NCI-H1417 treated with DMSO at 0.1 percent for 48 hours (cell line): ENCODE measurements around the gene PTPN14.
A peak's percentile ranks its signal among the peaks of the same experiment; 100 is the strongest.

ENCODE experiments used
- DNase-seq: peaks from one replicate; lab custom pipeline; 2025; lab: John Stamatoyannopoulos, UW

PTPN14 gene

DNA sequence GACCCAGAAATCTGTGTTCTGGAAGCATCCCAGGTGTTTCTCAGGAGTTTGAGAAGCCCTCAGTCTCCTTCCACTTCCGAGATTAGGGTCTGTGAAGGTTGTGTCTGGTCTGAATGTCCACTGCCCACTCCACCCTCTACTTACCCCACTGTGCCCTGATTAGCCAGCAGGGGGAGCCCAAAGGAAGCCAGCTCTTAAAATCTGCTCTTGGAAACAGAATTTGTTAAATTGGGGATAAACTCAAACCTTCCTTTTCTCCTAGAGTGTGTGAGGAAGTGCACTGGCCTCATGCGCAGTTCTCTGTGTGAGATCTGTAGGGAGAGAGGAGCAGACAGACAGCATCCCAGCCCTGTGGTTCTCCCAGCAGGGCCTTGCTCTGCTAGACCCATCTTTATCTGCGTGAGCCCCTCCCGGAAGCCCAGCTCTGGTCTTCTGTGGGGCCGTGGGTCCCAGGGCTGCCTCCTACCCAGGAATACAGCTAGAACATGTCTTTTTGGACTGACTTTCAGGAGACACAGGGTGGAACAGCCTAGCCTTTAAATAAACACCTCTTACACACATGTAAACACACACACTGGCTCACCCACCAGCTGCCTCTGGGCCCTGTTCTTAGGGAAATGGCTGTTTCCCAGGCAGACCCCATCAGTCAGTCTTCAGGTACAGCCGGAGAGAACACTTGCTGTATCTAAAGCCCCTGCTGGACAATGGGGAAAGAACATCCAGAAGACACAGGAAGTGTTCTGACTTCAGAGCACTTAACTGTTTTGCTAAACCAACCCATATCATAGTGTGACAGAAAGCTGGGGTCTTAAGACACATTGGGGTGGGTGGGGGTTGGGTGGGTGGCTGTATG is 218.2 kb downstream of the PTPN14 start:
- no peak for DNase-seq

- no peak for DNase-seq
These were observed 219.5 kb downstream of the PTPN14 start for GRCh38 chr1:214331827-214332423.

DNA sequence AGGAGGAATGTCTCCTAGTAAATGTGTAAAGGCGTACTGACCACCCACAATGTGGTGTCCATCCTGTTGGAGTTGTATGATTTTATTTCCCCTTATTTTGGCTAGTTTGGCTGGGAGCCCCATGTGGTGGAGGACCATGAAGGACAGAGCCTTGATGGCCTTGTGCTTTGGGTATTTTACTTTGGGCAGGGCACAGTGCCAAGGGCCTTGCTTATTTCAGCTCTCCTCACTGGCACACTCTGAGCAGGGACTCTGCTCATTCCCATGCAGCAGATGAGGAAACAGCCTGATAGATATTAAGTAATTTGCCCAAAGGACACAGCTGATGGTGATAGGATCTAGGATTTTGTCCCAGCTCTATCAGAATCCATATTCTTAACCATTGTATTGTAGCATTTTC is 220.2 kb downstream of the PTPN14 start:
- DNase-seq, result no peak

- no peak for DNase-seq
These were observed 220.7 kb downstream of the PTPN14 start for GRCh38 chr1:214330715-214331114.

DNA sequence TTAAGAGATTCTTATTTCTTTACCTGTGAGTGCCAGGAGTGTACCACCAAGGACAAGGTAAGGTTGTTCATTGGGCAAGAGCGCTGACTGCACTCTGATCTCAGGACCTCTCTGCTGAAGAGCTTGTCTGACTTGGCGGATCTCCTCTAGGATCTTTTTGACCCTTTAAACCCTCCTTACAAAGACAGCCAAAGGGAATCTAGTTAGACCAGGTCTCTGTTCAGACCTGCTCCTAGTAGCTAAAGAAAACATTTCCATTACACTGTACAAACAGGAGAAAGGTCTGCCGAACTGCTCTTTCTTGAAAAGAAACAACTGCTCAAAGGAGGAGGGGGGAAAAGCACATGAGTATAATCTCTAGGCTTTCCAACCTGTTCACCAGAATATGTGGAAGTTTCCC is 221.2 kb downstream of the PTPN14 start:
- DNase-seq, result no peak

DNA sequence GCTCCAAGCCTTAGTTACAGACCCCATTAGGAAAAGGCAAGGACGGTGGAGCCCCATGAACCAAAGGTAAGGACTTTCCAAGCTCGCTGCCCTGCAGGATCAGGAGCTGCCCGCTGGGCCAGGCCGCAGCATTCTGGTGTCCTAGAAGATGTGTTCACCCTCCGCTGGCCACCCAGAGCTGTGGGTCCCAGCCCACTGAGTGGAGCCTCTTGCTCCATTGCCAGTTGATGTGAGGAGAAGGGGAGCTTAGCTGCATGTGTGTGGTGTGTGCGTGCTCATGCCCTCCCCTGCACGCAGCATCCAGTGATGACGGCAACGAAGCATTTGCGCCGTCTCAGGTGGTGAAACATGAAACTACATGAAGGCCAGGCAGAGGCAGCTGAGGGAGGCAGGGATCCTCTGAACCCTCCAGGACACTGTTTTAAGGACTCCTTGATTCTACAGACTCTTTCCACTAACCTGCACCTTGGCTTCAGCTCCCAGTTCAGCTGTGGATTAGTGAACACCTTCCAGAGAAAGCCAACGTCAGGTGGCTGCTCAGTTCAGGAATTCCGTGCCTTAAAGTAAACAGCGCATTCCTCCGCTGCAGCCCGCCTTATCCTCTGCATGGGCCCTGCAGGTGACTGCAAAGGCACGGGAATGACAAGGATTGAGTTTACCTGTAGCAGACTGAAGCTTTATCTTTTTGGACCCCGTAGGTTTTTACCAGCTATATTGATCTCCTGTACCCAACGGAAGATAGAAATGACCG is 221.8 kb downstream of the PTPN14 start:
- DNase-seq, result no peak

GRCh38 chr1:214328770-214329469 is 222.5 kb downstream of the PTPN14 start:
- DNase-seq, result peak; percentile 18

- DNase-seq, result no peak
These were observed 223.9 kb downstream of the PTPN14 start for GRCh38 chr1:214327514-214327913.

- DNase-seq, result no peak
These were observed 225.0 kb downstream of the PTPN14 start for GRCh38 chr1:214326406-214326805.

- DNase-seq, result no peak
These were observed 226.3 kb downstream of the PTPN14 start for GRCh38 chr1:214324896-214325800.

GRCh38 chr1:214321705-214322453 is 229.5 kb downstream of the PTPN14 start:
- DNase-seq, result no peak

- DNase-seq, result no peak
These were observed 231.5 kb downstream of the PTPN14 start for GRCh38 chr1:214319938-214320337.

DNA sequence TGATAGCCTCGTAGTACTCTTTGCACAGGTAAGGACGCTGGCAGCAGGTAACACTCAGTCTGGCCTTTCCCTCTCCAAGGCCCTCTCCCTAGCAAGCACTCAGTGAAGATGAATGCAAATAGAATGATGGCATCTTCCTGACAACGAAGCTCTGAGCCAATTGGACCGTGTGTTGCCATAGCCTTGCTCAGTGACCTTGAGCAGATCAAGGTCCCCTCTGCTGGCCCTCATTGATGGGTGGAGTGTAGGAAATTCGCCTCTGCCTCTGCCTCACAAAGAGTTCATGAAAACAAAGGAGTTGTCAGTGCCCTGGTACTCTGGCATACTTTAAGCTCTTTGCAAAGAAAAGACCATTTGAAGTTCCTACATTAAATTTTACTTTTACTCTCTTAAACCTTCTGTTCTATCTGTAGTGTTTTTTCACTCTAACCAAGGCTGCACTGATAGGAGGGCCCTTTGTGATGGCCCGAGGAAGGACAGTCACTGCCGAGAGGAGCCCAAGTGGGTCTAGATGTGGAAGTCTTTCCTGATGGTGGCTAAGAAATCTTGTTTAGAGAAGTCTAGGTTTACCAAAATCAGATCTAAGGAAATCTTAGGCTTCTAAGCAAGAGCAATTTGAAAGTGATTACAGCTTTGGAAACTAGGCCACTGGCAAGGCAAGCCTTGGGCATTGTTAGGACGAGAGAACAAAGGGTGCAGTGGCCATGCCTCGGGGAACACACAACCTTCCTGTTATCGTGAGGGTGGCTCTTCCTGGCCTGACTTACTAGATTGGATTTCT is 232.3 kb downstream of the PTPN14 start:
- DNase-seq, result no peak

- DNase-seq, result no peak
These were observed 233.0 kb downstream of the PTPN14 start for GRCh38 chr1:214318356-214318755.

DNA sequence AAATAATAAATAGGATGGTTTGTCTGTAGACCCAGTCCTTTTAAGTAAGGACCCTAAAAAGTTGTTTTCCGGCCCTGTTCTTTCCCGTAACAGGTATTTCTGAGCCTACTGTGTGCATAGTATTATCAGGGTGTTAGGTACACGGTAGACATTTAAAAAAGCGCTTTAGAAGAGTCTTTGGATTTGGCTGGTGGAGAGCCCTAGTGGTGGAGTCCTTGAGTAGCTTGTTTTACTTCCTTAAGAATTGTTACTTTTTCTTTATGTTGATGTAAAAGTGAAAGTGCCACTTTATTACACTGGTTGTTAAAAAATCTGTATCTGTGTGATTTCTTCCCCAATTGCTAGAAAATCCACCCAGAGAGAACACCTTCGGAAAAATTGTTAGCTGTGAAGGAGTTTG is 233.7 kb downstream of the PTPN14 start:
- DNase-seq, result no peak

DNA sequence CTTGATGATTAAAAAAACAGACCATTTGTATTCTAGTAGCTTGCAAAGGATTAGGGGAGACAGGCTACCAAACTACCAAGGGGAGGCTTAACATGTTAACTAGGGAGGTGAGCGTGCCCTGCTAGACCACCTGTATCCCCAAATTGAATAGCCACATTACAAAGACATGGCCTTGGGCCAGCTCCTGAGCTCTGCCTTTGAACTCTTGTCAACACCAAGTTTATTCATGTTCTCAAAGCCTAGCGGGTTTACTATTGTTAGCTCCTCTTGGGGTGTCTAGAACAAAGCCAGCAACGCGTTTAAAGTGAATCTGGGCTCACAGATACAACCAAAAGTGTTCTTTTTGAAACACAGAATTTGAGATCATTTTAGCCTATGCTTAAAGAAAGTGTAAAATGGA is 234.1 kb downstream of the PTPN14 start:
- DNase-seq, result no peak

GRCh38 chr1:214316593-214316992 is 234.8 kb downstream of the PTPN14 start:
- no peak for DNase-seq

DNA sequence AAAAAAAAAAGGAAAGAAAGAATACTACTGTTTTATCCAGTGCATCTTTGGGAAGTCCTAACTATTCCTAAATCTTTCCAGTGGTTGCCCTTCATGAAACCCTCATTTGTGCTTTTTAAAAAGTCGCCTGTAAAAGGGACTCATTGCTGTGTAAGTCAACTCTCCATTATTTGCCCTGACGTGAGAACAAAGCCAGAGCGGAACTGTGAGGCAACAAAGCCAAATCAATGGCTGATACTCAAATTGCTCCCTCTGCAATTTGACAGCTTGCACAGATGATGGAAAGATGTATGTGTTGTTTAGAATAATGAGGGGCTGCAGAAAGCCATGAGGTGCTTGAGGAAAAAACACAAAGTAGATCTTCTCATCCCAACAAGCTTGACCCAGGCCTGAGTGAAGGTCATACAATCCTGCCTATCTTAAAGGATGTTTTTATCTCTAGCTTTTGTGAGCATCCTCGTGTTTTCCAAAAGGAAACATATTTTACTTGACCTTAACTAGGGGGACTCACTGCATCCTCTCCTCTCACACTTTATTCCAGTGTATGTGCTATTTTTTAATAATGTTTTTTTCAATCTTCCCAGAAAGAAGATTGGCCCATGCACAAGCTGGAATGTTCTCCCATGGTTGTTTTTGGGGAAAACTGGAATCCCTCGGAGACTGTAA is 237.1 kb downstream of the PTPN14 start:
- no peak for DNase-seq

DNA sequence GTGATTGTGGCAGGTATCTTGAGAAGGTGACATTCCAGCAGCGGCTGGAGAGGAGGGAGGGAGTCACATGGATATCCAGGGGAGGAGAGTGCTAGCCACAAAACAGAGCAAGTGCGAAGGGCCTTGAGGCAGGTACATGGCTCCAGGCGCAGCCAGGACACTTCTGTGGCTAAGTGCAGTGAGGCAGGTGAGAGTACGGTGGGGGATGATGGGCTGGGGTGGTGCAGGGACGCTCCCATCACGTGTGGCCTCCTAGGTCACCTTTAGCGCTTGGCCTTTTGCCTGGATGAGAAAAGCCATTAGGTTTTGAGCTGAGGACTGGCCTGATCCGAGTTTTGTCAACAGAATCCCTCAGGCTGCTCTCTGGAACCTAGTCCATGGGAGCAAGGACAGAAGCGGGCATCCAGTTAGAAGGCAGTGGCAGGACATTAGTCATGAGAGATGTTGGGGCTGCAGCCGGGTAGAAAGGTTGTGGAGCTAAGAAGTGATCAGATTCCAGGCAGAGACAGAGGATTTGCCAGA is 238.8 kb downstream of the PTPN14 start:
- no peak for DNase-seq
